Measurements from ENCODE around the gene KCNH1. TPM values are rescaled to one million over a fixed set of nuclear protein-coding genes. Genes with fewer than 3 reads are reported as not detected.

KCNH1 gene
- total and polyA plus RNA-seq, 10 of the 15 experiments (the other 5 are each of a cell fraction or from before 2014, with no cell fraction given), result 0.02 to 0.04 (median 0.04) TPM; not detected in 7

DNA sequence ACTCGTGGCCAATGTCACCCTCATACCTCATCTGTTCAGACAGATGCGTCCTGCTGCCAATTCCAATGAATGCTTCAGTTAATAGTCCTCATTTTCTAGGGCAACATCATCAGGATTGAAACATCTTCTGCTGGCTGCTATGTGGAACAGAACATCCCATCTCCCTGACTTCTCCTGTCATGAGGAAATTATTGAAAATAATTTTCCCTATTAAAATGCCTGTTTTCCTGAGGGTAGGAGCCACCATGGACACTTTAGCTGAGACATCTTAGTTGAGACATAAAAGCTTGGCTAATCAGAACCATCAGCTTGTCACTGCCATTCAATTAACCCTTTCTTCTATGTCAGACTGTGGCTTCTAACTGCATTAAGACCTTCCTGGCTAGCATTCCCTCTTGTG is 409.2 kb downstream of the KCNH1 start:
- no TSS peak for BruUV-seq (replicated peaks)
- ChIA-PET POLR2A (no interaction called here), RAD21 (ENCODE audit: unreplicated experiment) (interaction anchor here (1.4 kb wide), 1 partner anchor 9 kb away, joined by 3 read pairs; no protein-coding TSS in a partner anchor), CTCF (interaction anchor here (0.5 kb wide), 1 partner anchor 16 kb away, joined by 3 read pairs; no protein-coding TSS in a partner anchor), SMC1A (ENCODE audit: uncharacterized antibody, unreplicated experiment) (interaction anchor here (0.6 to 1.2 kb wide), 2 partner anchors 9 to 172 kb away, joined by 3 read pairs; no protein-coding TSS in a partner anchor)
- no peak for DNase-seq (ENCODE audit: low read depth, low spot score)
- Histone ChIP-seq H3K4me3 (no peak overlapping the region), H4K20me1 (ENCODE audit: control insufficient read depth, insufficient read depth) (no peaks in the 10 kb centered on the region), H3K79me2 (ENCODE audit: control insufficient read depth, insufficient read depth, low read length) (no peaks in the 10 kb centered on the region), H3K9ac (ENCODE audit: control insufficient read depth, insufficient read depth, low read length) (no peak overlapping the region), H3K4me2 (ENCODE audit: control insufficient read depth, insufficient read depth) (no peak overlapping the region), H3K27ac (ENCODE audit: control insufficient read depth, insufficient read depth) (no peak overlapping the region), H3K27me3 (replicated peaks in 1 of 2; ENCODE audit: control insufficient read depth in 2 of 2, insufficient read depth in 2 of 2, low read length in 1 of 2) (no peaks in the 10 kb centered on the region), H2AFZ (ENCODE audit: control insufficient read depth, low read depth, low read length) (no peak overlapping the region), H3K9me3 (replicated peaks; ENCODE audit: control insufficient read depth, insufficient read depth, low read length) (no peaks in the 10 kb centered on the region), H3K36me3 (ENCODE audit: control insufficient read depth in 2 of 2, insufficient read depth in 2 of 2, low read length in 1 of 2) (no peaks in the 10 kb centered on the region), H3K4me1 (ENCODE audit: control insufficient read depth, insufficient read depth, low read length) (no peaks in the 10 kb centered on the region)
- intact Hi-C loops (cut with micrococcal nuclease; ENCODE audit: unreplicated experiment) (no loop called here), in situ Hi-C loops (cut with MboI) (no loop called here)
- 7% methylated on average over 2 of the region's 2 CpGs for WGBS (ENCODE audit: insufficient coverage, insufficient replicate concordance, low lambda C conversion rate, missing lambda C conversion rate)
- ATAC-seq, result no peak
- TF ChIP-seq RAD51 (IDR thresholded peaks at IDR 0.05), result no peak
- TF ChIP-seq ZNF384 (IDR thresholded peaks at IDR 0.05; ENCODE audit: borderline replicate concordance, low read depth, low read length), result no peak
- no peak for TF ChIP-seq ZZZ3 (IDR thresholded peaks at IDR 0.05; ENCODE audit: control insufficient read depth, insufficient read length, low read depth)
- TF ChIP-seq SIN3A (IDR thresholded peaks at IDR 0.05; ENCODE audit: low read depth, low read length), result no peak
- TF ChIP-seq CBX3 (IDR thresholded peaks at IDR 0.05; ENCODE audit: borderline replicate concordance, low read depth), result no peak
- no peak for TF ChIP-seq POLR2A (IDR thresholded peaks at IDR 0.05; ENCODE audit: low read depth, low read length)
- no peak for TF ChIP-seq MTA3 (IDR thresholded peaks at IDR 0.05; ENCODE audit: borderline replicate concordance, low read length)
- no peak for TF ChIP-seq MXI1 (IDR thresholded peaks at IDR 0.05; ENCODE audit: low read depth, low read length)
- no peak for TF ChIP-seq HDAC6 (IDR thresholded peaks at IDR 0.05; ENCODE audit: unreplicated experiment)
- no peak for TF ChIP-seq RB1 (IDR thresholded peaks at IDR 0.05; ENCODE audit: borderline replicate concordance)
- TF ChIP-seq ETV6 (conservative IDR thresholded peaks at IDR 0.05 in 1 of 2, IDR thresholded peaks at IDR 0.05 in 1 of 2; ENCODE audit: borderline replicate concordance in 1 of 2, low read depth in 1 of 2), result no peak
- TF ChIP-seq JUND (IDR thresholded peaks at IDR 0.05; ENCODE audit: low read depth, low read length), result no peak
- no peak for TF ChIP-seq ZNF207 (IDR thresholded peaks at IDR 0.05; ENCODE audit: borderline replicate concordance)
- no peak for TF ChIP-seq TARDBP (IDR thresholded peaks at IDR 0.05; ENCODE audit: borderline replicate concordance)
- FAIRE-seq, result no peak

Measured in GM12878 (cell line).